Measurements from ENCODE around the gene HDAC1.
A peak's percentile ranks its signal among the peaks of the same experiment; 100 is the strongest.

Gene HDAC1

DNA sequence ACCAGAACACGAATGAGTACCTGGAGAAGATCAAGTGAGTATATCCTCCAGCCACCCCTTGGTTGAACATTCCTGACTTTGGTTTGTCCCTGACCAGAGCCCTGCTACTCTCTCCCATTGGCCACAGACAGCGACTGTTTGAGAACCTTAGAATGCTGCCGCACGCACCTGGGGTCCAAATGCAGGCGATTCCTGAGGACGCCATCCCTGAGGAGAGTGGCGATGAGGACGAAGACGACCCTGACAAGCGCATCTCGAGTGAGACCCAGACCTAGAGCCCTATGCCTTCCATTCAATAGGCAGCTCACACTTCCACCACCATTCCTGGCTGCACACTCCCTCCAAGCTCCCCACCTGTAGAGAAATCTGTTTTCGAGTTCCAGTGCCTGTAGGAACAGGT, 39.7 kb downstream of the HDAC1 start:
- no peak for DNase-seq

DNA sequence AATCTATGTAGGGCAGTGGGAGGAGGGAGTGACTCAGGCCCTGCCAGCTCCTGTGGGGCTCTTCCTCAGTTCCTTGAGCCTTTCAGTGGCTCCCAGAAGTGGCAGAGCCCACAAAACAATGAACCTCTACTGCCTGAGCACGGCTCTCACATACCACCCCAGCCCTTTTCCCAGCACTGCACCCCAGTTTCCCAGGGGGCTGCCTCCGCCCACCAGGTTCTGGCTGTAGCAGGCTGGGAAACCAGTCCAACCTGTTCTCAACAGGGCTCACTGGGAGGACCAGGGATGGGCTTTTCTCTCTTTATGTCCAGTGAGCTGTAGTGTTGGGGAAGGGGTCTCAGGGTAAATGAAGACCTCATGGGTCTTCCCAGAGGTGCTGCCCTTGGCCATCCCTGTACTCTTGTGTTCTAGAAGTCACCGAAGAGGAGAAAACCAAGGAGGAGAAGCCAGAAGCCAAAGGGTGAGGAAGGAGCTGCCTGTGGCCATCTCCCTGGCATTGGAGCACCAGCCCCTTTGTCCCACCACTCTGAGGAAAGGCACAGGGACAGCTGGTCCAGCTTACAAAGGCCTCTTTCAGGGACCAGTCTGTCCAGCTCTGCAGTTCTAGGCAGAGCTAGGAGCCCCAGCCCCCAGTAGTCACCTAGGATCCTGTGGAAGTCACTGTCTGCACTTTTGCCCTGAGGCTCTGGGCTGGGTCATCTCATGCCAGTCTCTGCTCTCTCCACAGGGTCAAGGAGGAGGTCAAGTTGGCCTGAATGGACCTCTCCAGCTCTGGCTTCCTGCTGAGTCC, 40.6 kb downstream of the HDAC1 start:
- DNase-seq, result no peak

DNA sequence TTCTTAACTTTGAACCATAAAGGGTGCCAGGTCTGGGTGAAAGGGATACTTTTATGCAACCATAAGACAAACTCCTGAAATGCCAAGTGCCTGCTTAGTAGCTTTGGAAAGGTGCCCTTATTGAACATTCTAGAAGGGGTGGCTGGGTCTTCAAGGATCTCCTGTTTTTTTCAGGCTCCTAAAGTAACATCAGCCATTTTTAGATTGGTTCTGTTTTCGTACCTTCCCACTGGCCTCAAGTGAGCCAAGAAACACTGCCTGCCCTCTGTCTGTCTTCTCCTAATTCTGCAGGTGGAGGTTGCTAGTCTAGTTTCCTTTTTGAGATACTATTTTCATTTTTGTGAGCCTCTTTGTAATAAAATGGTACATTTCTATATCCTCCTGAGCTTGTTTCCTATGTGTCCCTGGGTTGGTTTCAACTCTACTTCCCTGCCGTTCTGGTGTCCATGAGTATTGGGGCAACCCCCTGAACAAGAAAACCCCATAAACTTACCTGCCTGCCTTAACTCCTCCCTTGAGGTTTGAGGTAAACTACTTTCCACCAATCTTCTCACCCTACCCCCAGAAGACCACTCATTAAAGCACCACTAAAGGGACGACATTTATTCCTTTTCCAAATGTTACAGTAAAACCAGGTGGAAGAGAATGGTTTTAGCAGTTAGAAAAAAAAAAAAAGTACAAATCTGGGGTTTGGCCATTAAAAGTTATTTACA, 41.5 kb downstream of the HDAC1 start:
- no peak for DNase-seq

GRCh38 chr1:32334274-32334861, 42.5 kb downstream of the HDAC1 start:
- DNase-seq, result no peak

DNA sequence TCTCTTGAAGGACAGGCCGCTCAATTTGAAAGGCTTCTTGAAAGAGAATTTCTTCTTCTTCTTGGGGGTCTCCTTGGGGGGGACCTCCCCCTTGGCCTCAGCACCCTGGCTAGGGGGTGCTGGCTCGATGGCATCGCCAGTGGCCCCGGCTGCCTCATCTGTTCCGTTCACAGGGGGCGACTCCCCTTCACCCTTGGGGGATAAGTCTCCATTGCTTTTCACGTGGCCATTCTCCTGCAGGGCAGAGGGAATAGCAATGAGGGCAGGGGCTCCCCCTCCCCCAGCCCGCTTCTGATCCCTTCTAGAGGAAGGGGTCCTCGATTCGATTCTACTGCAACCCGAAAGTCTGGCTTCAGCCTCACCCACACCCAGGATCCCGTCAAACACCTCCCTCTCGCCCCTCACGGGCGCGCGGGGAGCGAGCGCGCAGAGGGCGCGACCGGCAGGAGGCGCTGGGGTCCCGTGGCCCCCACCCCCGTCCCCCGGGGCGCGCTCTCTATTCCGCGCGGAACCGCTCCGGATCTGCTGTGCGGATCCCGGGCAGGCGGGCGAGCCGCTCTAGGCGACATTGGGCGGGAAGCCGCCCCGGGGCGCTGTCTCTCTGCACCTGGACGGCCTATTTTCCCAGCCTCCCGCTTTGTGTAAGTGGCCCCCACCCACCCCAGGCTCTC, 43.1 kb downstream of the HDAC1 start:
- DNase-seq, result peak; percentile 65

DNA sequence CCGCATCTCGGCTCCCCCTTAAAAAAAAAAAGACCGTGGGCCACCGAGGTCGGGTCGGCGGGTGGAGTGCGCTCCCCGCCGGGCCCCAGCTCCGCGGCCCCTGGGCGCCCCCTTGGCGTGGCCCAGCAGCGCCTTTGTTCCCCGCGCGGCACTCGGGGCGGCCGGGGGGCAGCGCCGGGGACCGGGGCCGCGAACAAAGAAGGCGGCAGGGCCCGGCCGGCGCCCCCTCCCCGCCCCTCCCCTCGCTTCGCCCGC, 43.6 kb downstream of the HDAC1 start:
- DNase-seq, result no peak

DNA sequence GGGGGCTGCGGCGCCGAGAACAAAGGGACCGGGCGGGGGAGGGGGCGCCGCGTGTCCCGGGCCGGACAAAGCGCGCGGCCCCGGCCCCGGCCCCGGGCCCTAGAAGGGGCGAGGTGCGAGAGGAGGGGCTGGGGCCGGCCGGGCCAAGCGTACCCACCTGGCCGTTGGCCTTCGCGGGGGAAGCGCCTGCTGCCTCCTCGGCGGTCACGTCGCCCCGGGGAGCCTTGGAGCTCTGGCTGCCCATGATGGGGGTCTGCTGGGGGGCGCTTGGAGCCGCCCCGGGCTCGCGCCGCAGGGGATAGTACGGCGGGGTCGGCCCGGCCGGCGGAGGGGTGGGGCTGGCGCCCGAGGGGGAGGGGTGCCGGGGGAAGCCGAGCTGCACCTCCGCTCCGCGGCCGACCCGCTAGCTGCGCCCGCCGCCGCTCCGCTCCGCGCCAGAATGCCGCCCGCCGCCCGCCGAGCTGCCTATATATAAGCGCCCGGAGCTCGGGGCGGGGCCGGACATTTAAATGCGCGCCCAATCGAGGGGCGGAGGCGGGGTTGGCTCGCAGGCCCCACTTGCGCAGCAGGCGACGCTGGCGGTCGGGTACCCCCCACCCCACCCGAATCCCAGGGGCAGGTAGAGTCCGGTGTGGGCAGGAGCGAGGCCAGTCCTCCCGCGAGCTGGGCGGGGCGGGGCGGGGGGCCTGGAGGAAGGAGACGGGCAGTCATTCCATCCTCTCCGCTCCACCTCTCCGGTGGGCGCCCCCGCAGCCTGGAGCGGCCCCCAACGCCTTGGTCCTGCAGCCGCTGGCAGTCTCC, 44.1 kb downstream of the HDAC1 start, which contains the start of gene MARCKSL1:
Gene MARCKSL1, minus strand, starts transcription at position 444 of the 801 bp plus-strand sequence. Its CDS starts 200 bp downstream, at position 244.
- peak; percentile 82 for DNase-seq

GRCh38 chr1:32336591-32336932, 44.7 kb downstream of the HDAC1 start:
- no peak for DNase-seq

GRCh38 chr1:32336963-32337675, 45.2 kb downstream of the HDAC1 start:
- DNase-seq, result peak; percentile 85

- DNase-seq, result peak; percentile 72
Observed at GRCh38 chr1:32337855-32338636, 46.2 kb downstream of the HDAC1 start.

DNA sequence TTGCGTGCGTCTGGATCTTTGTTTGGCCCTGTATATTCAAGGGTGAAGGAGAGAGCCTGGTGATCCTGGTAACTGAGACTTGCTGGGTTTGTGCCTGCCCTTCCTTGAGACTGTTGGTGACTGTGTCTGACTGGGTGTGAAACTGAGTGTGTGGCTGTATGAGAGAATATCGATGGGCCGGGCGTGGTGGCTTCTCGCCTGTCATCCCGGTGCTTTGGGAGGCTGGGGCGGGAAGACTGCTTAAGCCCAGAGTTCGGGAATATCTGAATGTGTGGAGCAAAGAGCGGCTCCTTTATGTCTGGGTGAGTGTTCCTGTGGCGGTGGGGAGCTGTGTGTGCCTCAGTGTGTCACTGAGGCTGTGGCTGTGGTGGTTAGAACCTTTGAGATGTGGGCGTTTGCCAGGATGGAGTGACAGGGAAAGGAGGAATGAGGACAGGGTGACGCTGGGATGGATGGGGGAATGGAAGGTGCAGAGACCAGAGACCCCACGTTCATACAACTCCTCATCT, 46.8 kb downstream of the HDAC1 start:
- DNase-seq, result no peak

DNA sequence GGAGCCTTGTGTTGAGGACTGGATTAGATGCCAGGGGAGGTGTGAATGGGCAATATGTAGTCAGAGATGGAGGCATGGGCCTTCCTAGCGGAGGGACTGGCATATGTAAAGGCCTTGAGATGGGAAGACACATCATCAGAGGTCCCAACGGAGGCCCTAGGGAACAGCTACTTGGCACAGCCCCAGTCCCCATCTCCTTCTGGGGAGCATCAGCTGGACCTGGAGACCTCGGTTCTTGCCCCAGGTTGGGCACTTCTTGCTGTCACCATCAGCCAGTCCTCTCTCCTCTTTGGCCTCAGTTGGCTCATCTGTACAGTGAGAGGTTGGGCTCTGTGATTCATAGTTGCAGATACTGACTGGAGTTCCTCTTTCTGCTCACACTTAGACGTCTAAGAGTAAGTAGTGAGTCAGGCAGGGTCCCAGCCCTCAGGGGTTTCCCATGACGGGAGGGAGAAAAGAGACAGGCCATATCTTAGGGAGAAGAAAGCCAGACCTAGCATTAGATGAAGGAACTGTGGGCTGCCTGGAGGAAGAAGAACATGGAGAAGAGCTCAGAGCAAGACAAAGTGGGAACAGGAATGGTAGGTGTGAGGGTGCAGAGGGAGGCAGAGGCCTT, 47.6 kb downstream of the HDAC1 start:
- no peak for DNase-seq

DNA sequence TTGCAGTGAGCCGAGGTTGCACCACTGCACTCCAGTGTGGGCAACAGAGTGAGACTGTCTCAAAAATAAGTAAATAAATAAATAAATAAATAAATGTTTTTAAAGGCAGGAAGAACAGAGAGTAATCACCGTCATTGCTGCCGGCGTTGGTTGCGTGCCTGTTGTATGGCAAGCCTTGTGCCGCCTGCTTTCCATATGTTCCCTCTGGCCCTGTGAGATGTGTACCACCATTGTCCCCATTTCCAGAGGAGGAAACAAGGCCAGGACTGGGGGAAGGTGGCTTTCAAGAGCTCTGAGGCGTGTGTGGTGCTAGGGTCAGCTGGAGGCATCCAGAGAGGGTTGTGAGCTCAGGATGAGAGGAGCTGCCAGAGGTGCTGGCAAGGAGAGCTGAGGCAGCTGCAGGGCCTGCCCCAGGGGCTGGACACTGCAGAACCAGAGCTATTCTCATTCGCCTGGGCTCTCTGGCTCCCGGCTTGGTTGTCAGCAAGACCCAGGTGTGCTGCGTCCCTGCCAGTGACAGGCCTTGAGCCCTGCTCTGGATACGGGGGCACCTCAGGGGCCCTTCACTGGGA, 49.4 kb downstream of the HDAC1 start:
- DNase-seq, result no peak

DNA sequence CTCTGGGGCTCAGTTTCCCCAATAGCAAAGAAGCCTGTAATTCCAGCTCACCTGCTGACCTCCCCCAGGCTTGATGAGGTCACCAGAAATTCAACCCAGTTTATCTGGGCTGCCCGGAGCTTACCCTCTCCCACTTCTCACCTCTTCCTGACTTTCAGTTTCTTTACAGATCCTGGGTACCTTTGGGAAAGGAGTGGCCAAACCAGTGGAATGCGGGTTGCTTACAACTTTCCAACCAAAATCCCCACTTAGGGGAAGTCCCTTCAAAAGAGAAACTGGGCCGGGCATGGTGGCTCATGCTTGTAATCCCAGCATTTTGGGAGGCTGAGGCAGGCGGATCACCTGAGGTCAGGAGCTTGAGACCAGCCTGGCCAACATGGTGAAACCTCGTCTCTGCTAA, 50.1 kb downstream of the HDAC1 start:
- no peak for DNase-seq

- no peak for DNase-seq
Observed at GRCh38 chr1:32342704-32343103, 50.8 kb downstream of the HDAC1 start.

- peak; percentile 81 for DNase-seq
Observed at GRCh38 chr1:32345289-32345827, 53.5 kb downstream of the HDAC1 start.

DNA sequence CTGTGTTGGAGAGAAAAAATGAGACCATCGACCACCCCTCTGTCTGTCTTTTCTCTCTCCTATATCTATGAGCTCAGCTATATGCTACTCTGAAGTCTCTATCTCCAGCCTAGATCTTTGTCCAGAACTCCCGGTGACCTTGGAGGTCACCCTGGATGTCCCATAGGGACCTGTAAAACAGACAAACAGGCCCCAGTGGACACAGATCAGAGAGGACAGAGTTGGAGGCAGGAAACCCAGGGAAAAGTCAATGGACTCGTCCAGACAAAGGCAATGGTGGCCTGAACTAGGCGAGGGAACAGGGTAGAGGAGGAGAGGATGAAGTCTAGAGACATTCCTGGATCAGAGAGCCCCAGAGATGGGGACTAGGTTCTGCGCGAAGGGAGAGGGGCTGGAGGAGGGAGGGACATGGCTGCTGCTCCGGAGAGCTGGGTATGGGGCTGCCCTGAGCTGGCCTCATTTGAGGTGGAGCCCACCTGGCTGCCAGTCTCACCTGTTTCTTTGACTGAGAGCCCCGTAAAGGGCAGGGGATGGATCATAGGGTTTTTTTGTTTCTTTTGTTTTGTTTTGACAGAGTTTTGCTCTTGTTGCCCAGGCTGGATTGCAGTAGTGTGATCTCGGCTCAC, 54.8 kb downstream of the HDAC1 start:
- DNase-seq, result no peak

DNA sequence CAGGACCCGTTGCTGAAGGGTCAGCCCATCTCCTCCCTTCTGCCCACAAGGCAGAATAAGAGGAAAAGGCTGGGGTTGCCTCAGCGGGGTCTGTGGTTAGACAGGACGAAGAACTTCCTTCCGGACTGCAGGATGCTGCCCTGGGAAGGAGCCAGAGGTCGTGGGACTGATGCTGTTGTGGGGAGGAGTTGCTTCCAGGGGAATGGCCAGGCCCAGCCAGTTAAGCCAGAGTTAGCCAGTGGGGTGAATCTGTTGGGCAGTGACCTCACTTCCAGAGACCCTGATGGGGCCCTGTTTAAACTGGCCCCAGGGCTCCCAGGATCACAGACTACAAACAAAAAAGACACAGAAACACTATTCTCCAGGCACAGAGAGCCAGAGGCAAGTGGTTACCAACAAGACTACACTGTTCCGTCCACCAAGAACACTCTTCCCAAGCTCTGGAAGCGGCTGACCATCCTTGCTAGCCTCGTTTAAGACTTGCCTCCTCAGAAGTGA, 57.4 kb downstream of the HDAC1 start:
- DNase-seq, result no peak

DNA sequence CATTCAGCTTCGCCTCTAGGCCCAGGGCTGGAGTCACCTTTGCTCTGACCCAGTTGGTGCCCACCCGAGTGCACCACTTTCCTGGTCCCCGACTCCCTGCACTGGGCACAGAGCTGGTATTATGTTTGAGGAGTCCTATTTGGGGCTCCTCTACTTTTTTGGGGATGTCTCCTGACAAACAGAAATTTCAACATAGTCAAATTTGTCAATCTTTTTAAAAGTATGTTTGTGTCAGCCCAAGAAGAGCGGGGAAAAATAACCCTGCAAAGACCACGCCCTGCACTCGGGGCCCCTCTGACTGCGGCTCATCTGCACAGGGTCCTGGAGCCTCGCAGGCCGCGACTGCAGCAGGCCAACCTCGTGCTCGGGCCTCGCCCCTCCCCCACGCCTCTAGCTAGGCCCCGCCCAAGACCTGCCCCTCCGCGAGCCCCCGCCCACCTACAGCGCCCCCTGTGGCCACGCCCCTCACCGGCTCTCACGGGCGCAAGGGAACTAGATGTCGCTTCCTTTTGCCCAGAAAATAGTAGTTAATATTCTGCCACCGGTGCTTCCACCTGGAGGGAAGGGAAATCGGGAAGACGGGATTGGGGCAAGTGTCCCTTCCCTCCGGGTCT, 59.0 kb downstream of the HDAC1 start:
- DNase-seq, result peak; percentile 86

Measured in RPMI8226 (cell line).